ENCODE data around the gene TIMM8B.

- TF ChIP-seq CTCF (IDR thresholded peaks at IDR 0.05) (no peak), POLR2AphosphoS5 (IDR thresholded peaks at IDR 0.05; ENCODE audit: low read depth, low read length) (no peak), SIN3A (IDR thresholded peaks at IDR 0.05; ENCODE audit: borderline replicate concordance, insufficient read depth, low read depth, low read length) (no peak)
Measured at GRCh38 chr11:112042161-112042960, 44.2 kb downstream of the TIMM8B start.

Measured in Panc1 (cell line).